Activated effector memory CD4-positive, alpha-beta T cell treated with Interleukin-2 at 50 U/mL for 16 hours (primary cell): Measurements from ENCODE around the gene CORIN.
"Not testable (repeated sequence)": the region's sequence is repeated elsewhere in the genome, so short reads cannot be mapped to it uniquely, and the experiment has no call there.

Experiments
- DNase-seq: peaks from one replicate; pipeline ENCODE4 v3.0.0-alpha.2; 2020

The CORIN gene

DNA sequence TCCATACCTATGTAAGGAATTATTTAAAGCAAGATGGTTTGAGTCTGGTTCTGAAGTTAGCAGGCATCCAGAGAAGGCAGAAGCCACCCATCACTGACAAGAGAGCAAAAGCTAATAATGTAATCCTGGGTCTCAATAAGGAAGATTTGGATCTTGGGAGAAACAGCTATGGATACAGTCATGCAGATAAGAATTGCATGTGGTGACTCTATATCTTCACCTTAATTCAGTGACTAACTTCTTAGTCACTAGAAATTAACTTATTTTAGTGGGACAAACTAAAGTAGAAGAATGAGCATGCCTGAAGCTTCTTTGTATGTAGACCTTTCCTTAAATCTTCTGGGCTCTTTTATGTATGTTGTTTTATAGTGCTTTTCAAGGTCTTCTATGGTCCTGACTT is 286.2 kb downstream of the CORIN start:
- no peak for DNase-seq

- DNase-seq, result no peak
Observed at GRCh38 chr4:47550899-47551548, 286.8 kb downstream of the CORIN start.

- DNase-seq, result not testable (repeated sequence)
Observed at GRCh38 chr4:47550357-47550756, 287.5 kb downstream of the CORIN start.
